GM18867 (cell line): ENCODE results near the gene MPV17.
"Not testable (repeated sequence)": the region's sequence is repeated elsewhere in the genome, so short reads cannot be mapped to it uniquely, and the experiment has no call there.

Experiments used
- ATAC-seq: cut with Tn5 transposase; IDR thresholded peaks from one replicate; pipeline ENCODE4 v1.9.1; 2021; ENCODE audit warnings: mild to moderate bottlenecking, moderate library complexity; ENCODE audit not compliant: unreplicated experiment

MPV17 gene

DNA sequence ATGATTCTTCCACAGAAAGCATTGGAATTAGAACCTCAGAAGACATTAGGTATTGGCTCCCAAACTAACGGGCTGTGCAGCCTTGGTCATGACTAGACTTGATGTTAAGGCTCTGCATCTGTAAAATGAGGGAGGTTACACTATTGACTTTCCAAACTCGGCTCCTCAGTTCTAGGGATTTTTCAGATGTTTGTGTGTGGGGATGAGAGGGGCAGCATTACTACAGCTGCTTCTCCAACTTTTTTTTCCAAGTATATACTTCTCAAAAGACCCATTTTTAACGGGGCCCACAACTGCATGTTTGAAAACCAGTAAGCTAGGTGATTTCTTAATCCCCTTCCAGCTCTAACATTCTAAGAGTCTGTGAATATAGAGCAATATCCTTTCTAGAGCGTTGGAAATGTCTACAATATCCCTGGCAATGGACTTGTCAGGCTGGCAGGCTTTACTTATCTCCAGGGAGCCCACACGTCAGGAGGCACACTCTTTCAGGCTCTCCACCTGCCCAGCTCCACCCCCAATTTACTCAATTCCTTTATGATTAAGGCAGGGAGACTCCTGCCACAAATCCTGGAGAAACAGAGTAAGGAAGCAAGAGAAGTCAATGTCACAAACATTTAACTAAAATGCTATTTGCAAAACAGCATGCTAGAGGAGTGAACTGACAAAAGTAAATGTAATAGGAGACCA lies 844 bp upstream of the MPV17 start:
- no peak for ATAC-seq

DNA sequence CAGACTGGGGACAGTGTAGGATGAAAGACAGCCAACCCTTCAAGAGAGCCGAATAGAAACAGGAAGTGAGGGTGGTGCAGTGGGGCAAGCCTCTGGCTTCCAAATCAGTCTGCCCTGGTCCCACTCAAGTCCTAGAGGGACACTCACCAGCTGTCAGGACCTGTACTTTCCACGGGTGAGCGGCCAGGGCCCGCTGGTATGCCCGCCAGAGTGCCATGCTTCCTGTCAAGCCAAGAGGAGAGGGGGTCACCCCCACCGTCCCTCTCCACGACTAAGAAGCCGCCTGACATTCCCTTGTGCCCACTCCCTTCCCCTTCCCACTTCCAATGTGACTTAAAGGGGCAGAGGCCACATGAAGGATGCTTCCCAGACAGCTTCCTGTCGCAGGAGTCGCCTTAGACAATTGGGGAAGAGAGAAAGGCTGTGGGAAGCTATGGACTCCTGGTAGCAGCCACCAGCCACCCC lies 564 bp downstream of the MPV17 start:
- ATAC-seq = no peak

DNA sequence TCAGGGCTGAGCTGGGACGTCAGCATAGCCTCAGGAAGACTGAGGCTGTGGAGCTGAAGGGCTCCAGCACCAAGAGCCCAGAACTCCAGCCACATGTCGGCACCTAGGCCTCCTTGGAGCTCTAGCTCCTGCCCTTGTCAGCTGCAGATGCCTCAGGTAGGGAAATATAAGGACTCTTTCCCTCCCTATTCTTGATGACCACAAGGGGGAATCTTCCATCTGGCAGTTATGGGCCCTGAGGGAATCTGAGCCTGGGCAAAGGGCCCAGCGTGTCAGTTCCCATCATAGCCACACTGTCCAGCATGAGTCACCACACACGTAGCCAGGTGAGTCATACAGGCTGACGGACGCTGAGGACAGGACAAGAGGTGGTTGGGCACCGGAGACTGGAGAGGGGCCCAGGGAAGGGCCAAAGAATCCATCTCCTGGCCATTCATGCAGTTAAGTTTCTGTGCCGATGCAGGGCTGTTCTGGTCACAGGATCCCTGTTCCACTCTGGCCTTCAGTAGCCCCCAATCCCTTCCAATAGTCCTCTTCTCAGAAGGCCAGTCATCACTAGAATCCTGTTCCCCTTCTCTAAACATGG lies 1.8 kb downstream of the MPV17 start:
- ATAC-seq = no peak

DNA sequence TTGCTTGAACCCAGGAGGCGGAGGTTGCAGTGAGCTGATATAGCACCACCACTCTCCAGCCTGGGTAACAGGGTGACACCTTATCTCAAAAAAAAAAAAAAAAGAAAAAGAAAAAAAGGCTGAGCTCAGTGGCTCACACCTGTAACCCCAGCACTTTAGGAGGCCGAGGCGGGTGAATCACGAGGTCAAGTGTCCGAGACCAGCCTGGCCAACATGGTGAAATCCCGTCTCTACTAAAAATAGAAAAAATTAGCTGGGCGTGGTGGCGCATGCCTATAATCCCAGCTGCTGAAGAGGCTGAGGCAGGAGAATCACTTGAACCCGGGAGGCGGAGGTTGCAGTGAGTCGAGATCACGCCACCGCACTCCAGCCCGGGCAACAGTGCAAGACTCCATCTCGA lies 3.1 kb downstream of the MPV17 start:
- not testable (repeated sequence) for ATAC-seq

DNA sequence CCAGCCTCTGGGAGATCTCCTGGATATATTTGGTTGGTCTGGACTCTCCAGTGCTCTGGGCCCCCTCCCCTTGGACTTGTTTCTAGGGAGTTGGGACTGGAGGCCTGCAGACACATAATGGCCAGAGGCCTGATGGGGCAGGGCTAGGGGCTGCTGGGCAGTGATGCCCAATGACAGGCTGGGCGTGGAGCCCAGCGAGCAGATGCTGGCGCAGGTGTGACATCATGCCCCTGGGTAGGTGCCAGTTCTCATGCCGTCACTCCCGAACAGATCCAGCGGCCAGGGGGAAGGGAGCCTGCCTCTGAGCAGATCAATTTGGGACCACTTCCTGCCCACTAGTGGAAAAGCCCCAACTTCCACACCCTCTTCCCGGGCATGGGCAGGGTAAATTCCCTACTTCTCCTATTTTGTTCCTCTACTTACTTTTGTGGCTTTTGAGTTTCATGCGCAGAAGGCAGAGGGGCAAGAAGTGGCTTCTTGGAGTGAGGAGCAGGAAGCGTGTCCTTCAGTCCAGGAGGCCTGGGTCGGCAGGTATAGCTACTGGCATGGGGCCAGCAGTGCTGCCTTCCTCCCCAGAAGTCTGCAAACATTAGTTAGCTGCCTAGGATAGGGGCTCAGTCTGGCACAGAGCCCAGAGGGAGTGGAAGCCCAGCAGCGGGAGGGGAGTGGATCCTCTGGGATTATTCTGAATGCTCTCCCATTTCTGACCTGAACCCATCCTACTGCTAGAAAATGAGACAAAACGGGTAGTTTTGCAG lies 6.1 kb downstream of the MPV17 start:
- no peak for ATAC-seq

DNA sequence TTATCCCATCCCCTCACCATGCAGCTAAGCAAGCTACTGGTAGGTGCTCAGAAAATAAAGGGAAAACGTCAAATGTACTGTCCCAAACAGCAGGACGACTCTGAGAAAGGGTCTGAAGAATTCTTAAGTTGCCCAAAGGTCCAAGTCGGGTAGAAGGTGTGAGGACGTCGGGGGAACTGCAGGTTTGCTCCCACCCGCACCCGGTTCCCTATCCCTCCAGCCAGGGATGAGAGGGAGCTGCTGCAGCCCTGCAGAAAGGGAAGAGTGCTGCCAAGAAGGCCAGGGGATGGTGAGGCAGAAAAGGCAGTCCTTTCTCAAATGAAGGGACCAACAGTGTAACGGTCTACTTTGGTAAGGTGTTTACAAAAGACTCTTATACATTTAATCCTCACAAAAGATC lies 7.8 kb downstream of the MPV17 start:
- no peak for ATAC-seq

DNA sequence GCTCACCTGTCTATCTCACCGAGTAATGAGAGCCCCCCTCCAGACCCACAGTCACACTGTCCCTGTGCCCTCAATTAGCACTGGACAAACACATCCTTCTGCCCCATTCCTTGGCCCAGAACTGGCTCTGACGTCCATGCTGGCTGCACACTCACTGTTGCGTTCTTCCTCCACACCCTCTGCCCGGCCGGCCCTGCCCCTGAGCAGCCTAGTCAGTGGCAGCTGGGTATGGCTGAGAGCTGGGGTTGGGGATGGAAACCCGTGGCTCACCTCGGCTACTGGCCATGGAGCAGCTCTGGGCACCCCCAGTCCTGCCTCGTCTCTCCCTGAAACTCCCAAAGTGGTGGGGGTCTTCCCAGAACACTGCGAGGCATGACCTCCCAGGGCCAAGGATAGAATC lies 8.2 kb downstream of the MPV17 start:
- ATAC-seq = no peak

DNA sequence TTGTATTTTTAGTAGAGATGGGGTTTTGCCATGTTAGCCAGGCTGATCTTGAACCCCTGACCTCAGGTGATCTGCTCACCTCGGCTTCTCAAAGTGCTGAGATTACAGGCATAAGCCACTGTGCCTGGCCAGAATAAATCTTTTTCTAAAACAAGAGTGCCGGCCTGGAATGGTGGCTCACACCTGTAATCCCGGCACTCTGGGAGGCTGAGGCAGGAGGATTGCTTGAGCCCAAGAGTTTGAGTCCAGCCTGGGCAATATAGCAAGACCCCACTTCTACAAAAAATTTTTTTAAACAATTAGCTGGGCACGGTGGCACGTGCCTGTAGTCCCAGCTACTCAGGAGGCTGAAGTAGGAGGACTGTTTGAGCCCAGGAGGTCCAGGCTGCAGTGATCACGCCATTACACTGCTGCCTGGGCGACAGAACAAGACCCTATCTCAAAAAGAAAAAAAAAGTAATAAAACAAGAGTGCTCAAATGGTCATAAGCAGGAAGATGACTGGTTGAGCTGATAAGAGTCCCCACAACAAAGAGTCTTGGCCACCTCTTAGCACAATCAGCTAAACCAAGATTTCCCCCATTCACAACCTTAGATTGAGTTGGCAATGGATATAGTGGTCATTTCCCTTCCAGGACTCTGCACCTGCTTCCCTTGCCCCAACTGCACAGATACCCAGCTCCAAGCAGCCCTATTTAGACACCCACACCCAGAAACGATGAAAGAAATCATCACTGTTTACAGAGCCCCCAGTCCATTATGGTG lies 8.8 kb downstream of the MPV17 start:
- ATAC-seq = no peak

DNA sequence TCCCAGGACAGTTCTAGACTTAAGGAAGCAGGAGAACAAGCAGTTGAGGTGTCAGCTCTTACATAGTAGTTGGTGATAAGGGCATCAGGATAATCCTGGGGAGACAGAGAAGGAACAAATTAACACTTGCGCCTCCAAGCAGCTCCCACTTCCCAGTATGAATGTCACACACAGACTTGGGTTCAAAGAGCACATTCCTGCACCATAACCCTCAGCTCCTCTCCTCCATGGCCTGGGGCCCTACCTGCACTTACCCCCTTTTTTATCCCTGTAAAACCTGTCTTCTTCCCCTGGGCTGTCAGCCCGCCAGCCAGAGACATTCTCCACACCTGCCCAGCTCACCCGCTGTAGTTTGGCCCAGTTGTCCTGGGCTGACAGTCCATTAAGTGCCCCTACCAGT lies 10.7 kb downstream of the MPV17 start:
- no peak for ATAC-seq

DNA sequence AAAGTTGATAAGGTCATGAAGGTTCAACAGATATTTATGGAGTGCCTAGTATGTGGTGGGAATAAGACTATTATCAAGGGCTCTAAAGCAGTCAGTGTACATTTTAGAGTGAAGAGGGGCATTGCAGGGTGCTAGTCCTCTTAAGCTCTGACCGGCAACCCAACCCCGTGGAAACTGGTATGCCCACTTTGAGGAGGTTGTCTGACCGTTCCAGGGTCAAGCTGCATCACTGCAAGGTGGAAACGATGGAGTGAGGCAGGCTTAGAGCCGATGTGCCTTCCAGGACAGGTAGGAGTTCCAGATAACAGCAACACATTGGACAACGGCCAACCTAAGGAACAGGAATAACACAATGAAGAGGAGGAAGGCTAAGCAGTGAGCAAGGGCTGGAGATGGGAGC lies 13.2 kb downstream of the MPV17 start:
- ATAC-seq = no peak

DNA sequence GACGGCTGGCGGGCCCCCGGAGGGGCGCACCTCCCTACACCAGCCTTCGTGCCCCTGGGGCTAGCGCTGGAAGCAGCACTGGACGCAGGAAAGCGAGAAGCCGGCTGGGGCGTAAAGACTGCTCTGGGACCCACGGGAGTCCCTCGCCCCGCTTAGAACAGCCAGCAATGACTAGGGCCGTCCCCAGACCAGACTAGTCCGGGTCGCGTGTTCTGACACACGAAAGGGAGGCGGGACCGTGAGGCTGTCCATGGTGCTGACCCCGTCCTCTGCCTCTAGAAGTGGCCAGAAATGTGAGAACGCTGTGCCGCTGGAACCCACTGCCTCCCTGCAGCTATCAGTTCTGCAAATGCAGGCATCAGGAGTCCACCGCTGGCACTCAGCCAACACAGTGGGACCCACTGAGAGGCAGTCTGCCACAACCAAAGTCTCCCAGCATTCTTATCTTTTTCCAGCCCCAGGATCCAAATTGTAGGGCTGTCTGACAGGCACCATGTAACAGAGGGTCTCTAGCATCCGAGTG lies 14.5 kb downstream of the MPV17 start, which contains the start of gene UCN:
UCN (minus strand) TSS at position 87 of the 523 bp plus-strand sequence. CDS start 550 bp downstream, outside the sequence.
- no peak for ATAC-seq

DNA sequence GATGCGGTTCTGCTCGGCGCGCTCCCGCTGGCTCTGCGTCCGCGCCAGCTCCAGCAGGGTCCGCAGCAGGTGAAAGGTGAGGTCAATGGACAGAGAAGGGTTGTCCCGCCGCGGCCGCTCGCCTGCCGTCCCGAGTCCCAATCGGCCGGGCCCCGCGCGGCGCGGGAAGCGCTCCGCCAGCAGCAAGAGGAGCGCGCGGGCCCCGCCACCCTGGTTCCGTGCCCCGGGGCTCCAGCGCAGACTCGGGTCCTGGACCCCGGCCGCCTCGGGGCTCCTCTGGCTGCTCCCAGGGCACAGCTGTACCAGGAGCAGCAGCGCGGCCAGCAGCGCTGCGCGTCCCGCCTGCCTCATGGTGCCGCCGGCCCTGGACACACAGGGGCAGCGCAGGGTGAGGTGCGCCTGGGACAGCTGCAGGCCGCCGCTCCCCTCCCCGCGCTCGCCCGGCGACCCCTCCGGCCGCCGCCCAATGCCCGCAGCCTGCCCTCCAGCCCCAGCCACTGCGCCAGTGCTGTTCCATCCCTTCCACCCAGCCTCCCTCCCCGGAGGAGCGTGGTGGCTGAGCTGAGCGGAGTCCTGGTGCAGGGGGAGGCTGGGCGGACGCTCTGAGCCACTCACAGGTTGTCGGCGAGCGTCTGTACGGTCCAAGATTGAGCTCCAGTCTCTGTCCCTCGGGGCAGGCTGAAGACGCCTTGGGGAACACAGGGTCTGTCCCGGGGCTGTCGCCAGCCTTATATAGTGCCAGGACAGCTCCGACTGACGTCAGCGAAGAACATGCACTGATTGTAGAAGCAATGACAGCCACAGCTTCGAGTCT lies 15.1 kb downstream of the MPV17 start:
- no peak for ATAC-seq

DNA sequence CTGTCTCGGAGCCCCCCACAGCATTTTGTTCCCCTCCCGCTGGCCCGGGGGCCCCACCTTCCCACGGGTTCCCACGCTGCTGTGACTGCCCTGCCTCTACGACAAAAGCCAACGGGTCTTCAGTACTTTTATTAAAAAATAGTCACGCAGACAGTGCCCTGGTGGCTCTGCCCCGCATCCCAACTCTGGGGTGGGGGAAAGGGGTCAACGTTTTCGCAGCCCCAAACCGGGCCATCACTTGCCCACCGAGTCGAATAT lies 15.7 kb downstream of the MPV17 start:
- ATAC-seq = no peak

DNA sequence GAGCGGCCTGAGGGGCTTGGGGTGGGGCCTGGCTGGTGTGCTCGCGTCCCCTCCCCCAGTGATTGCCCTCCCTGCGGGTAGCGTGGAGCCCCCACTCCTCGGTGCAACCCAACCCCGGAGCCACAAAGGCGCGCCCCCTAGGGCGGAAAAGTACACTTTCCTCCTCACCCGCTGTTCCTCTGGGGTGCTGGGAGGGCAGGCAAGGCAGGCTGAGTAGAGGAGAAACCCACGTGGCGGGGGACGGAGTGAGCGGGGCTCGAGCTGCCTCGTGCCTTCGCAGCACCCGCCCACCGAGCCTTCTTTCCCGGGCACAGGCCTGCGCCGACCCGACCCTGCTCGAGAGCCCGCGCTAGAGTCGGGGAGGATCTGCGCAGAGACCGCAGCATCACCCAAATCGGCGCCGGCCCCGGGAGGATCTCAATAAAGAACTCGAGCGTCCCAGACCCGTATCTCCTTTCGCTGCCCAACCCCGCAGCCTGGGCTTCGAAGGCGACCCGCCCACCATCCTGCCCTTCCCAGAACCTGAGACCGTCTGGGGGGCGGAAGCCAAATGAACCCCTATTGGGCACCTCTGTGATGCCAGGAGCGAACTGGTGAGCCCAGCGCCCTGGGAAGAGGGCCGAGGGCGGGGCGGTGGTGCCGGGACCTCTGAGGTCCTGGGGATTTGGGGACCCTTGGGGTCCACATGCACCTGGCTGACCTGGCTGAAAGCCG lies 16.2 kb downstream of the MPV17 start:
- no peak for ATAC-seq

DNA sequence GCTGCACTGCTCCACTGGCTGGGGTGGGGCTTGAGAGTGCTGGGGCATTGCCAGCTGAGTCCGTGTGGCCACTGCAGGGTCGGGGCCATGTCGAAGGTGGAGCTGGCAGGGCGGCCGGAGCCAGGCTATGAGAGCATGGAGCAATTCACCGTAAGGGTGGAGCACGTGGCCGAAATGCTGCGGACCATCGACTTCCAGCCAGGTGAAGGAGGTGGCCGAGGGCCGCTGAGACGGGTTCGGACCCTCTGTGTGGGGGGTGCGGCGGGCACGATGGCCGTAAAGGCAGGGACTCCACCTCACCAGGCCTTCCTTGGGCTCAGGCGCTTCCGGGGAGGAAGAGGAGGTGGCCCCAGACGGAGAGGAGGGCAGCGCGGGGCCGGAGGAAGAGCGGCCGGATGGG lies 16.8 kb downstream of the MPV17 start:
- no peak for ATAC-seq

DNA sequence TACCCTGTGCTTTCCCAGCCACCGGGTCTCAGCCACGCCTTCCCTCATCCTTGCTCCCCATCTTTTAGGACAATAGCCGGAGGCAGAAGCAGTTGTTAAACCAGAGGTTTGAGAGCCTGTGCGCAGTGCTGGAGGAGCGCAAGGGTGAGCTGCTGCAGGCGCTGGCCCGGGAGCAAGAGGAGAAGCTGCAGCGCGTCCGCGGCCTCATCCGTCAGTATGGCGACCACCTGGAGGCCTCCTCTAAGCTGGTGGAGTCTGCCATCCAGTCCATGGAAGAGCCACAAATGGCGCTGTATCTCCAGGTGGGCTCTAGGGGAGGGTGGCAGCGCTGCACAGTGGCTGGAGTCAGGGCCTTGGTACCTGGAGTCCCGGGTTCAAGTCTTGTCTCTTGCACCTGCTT lies 17.4 kb downstream of the MPV17 start:
- no peak for ATAC-seq

DNA sequence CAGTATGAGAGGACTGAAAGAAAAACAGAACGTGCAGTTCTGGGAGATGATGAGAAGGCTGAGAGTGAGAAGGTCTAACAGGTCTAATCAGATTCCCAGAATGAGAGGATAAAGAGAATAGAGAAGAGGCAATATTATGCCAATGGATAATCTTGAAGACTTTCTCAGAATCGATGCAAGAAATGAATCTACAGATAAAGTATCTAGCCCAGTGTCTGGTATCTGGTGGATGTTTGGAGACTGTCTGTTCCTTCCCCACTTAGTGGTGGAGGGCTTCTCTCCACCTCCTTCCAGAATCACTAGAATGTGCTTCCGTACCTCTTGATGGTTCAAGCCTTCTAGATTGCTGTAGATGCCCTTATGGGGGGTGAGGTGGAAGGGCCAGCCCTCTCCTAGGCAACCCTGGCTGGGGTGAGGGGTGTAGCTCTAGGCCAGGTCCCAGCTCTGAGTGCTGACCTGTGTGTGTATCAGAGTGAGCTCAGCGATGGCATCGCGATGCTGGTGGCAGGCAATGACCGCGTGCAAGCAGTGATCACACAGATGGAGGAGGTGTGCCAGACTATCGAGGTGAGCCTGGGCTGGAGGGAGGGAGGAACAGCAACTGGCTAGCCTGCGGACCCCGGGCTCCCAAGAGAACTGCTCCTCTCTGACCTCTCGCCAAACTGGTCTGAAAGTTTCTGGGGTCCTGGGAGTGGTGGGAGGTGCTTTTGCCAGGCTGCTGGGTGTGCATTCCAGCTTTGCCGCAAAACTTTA lies 18.2 kb downstream of the MPV17 start:
- no peak for ATAC-seq

DNA sequence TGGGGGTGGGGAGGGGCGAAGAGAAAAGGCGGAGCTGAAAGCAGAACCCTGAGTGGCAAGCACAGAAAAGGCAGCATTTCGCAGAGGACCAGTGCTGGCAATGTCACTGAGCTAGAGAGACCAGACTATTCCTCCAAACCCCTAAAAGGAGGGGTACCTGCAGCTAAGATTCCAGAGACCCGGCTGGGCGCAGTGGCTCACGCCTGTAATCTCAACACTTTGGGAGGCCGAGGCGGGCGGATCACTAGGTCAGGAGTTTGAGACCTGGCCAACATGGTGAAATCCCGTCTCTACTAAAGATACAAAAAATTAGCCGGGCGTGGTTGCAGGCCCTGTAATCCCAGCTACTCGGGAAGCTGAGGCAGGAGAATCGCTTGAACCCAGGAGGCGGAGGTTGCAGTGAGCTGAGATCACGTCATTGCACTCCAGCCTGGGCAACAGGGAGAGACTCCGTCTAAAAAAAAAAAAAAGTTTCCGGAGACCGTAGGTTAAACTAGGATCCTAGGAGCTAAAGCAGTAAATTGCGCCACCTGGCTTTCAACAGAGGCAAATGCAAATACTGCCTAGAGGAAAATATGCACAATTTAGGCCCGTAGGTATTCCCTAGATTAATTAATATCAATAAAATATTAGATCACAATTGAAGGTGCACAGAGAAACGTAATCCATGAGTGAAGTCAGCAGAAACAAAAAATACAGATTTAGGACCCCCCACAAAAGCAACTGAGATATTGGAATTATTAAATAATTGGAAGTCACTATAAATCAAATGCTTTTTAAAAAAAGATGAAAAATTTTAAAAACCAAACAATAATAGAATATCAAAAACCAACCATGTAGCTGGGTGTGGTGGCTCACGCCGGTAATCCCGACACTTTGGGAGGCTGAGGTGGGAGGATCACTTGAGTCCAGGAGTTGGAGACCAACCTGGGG lies 19.5 kb downstream of the MPV17 start:
- no peak for ATAC-seq
